Measurements from ENCODE around the gene TAMALIN.
A peak's percentile ranks its signal among the peaks of the same experiment; 100 is the strongest.

The TAMALIN gene

DNA sequence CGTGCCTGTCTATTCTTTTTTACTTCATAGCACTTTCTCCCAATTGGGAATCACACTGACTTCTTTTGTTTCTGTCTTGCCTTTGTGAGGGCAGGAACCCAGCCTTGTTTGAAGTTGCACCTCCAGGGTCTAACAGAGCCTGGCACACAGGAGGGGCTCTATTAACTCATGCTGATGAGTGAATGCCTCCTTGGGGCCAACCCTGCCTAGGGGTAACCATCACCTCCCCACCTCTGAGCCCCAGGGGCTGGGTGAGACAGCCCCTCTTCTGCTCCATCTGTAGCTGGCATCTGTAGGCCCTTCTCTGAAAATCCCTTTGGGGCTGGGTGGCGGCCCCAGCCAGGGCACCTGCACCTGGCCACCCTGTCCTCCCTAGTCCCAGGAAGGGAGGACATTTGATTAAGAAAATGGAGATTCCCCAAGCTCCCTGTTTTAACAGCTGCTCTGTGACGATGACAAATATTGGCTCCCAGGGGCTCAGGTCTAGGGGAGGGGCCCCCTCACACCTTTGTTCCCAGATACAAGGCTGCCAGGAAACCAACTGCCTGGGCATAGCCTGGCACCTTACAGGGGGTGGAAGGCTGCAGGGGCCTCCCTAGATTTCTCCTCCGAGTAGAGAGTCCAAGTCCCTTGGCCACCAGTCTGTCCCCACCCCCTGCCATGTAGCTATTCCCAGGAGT lies 11.8 kb downstream of the TAMALIN start:
- peak overlapping the region; percentile 51 for H3K27ac Mint-ChIP-seq
- no peaks in the 10 kb centered on the region for H3K27me3 Mint-ChIP-seq
- no peak overlapping the region for H3K4me3 Mint-ChIP-seq
- peaks cover 12% of the 10 kb centered on the region for H3K36me3 Mint-ChIP-seq
- H3K4me1 Mint-ChIP-seq, result peaks cover 38% of the 10 kb centered on the region
- H3K9me3 Mint-ChIP-seq, result no peaks in the 10 kb centered on the region
- no peak for ATAC-seq

- H3K36me3 Mint-ChIP-seq, result peaks cover 5% of the 10 kb centered on the region
- H3K27me3 Mint-ChIP-seq, result no peaks in the 10 kb centered on the region
- H3K4me1 Mint-ChIP-seq, result peaks cover 45% of the 10 kb centered on the region
- no peak overlapping the region for H3K4me3 Mint-ChIP-seq
- peak overlapping the region; percentile 51 for H3K27ac Mint-ChIP-seq
- no peak for ATAC-seq
- no peaks in the 10 kb centered on the region for H3K9me3 Mint-ChIP-seq
Measured at GRCh38 chr12:52019113-52019770, 12.5 kb downstream of the TAMALIN start.

DNA sequence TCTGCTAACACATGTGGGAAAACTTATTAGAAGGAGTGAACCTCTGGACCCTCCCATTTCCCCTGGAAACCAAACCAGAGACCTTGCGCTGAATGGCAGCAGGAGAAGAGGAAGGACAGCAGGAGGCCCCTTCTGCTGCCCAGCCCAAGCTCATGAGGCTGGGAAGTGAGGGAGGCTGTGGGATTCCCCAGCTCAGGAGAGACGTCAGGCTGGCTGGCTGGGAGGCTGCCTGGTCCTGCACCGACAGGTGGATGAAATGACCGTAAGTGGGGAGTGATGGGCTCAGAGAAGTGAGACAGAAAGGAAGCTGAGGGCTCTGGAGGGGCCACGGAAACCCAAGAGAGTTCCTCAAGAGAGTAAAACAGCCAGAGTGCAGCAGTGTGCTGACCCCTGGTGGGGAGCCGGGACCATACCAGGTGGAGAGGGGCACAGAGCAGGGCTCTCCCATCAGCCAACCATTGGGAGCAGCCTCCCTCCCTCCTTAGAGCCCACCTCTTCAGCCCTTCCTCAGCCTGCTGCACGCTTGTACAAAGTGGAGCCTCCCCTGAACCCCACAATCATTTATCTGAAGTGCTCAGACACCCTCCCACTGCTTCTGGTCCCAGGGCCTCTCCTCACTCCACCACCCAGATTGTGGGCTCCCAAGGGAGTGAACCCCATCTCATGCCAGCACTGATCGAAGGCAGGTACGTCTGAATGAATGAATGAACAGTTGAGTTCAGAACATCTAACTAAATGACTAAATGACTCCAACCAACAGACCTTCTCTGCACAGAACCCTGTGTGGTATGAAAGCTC lies 14.0 kb downstream of the TAMALIN start:
- H3K9me3 Mint-ChIP-seq, result no peaks in the 10 kb centered on the region
- H3K4me3 Mint-ChIP-seq, result peak overlapping the region; percentile 45
- no peaks in the 10 kb centered on the region for H3K27me3 Mint-ChIP-seq
- ATAC-seq, result peak; percentile 65
- peaks cover under 1% of the 10 kb centered on the region for H3K36me3 Mint-ChIP-seq
- H3K4me1 Mint-ChIP-seq, result peaks cover 57% of the 10 kb centered on the region
- peak overlapping the region; percentile 29 for H3K27ac Mint-ChIP-seq

- Mint-ChIP-seq H3K27me3 (no peaks in the 10 kb centered on the region), H3K9me3 (no peaks in the 10 kb centered on the region), H3K27ac (peak overlapping the region; percentile 78), H3K36me3 (no peaks in the 10 kb centered on the region), H3K4me1 (peaks cover 59% of the 10 kb centered on the region), H3K4me3 (peak overlapping the region; percentile 81)
- peak; percentile 28 for ATAC-seq
Measured at GRCh38 chr12:52022841-52023181, 16.1 kb downstream of the TAMALIN start.

- peaks cover 60% of the 10 kb centered on the region for H3K4me1 Mint-ChIP-seq
- no peaks in the 10 kb centered on the region for H3K36me3 Mint-ChIP-seq
- H3K4me3 Mint-ChIP-seq, result peak overlapping the region; percentile 81
- H3K27ac Mint-ChIP-seq, result peak overlapping the region; percentile 78
- no peaks in the 10 kb centered on the region for H3K9me3 Mint-ChIP-seq
- H3K27me3 Mint-ChIP-seq, result no peaks in the 10 kb centered on the region
- ATAC-seq, result peak; percentile 83
Measured at GRCh38 chr12:52023182-52023975, 16.6 kb downstream of the TAMALIN start.

GRCh38 chr12:52023976-52024688 lies 17.4 kb downstream of the TAMALIN start:
- Mint-ChIP-seq H3K4me1 (peaks cover 60% of the 10 kb centered on the region), H3K4me3 (peak overlapping the region; percentile 81), H3K36me3 (no peaks in the 10 kb centered on the region), H3K9me3 (no peaks in the 10 kb centered on the region), H3K27me3 (no peaks in the 10 kb centered on the region), H3K27ac (peak overlapping the region; percentile 78)
- ATAC-seq, result no peak

DNA sequence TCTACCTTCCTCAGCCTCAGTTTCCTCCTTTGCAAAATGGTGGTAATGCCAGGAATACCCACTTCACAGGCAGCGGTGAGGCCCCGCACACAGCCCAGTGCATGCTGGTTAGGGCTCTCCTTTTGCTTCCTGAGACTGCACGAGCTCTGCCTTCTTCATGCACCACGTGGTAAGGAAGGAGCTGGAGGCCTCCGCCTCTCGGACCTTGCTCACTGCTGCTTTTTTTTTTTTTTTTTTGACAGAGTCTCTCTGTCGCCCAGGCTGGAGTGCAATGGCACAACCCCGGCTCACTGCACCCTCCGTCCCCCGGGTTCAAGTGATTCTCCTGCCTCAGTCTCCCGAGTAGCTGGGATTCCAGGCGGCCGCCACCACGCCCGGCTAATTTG lies 18.1 kb downstream of the TAMALIN start:
- peaks cover 62% of the 10 kb centered on the region for H3K4me1 Mint-ChIP-seq
- no peaks in the 10 kb centered on the region for H3K36me3 Mint-ChIP-seq
- H3K27me3 Mint-ChIP-seq, result no peaks in the 10 kb centered on the region

GRCh38 chr12:52026263-52026662 lies 19.5 kb downstream of the TAMALIN start:
- Mint-ChIP-seq H3K27me3 (no peaks in the 10 kb centered on the region), H3K9me3 (no peaks in the 10 kb centered on the region), H3K4me3 (no peak overlapping the region), H3K36me3 (no peaks in the 10 kb centered on the region), H3K4me1 (peaks cover 51% of the 10 kb centered on the region), H3K27ac (peak overlapping the region; percentile 78)
- no peak for ATAC-seq

More for the DNA sequence above, 18.1 kb downstream of the TAMALIN start:
- ATAC-seq, result no peak
- no peaks in the 10 kb centered on the region for H3K9me3 Mint-ChIP-seq
- no peak overlapping the region for H3K4me3 Mint-ChIP-seq
- peak overlapping the region; percentile 78 for H3K27ac Mint-ChIP-seq

GRCh38 chr12:52027085-52027843 lies 20.5 kb downstream of the TAMALIN start:
- H3K4me3 Mint-ChIP-seq, result no peak overlapping the region
- no peak for ATAC-seq
- H3K4me1 Mint-ChIP-seq, result peaks cover 54% of the 10 kb centered on the region
- H3K36me3 Mint-ChIP-seq, result no peaks in the 10 kb centered on the region
- no peaks in the 10 kb centered on the region for H3K9me3 Mint-ChIP-seq
- no peak overlapping the region for H3K27ac Mint-ChIP-seq
- H3K27me3 Mint-ChIP-seq, result no peaks in the 10 kb centered on the region

DNA sequence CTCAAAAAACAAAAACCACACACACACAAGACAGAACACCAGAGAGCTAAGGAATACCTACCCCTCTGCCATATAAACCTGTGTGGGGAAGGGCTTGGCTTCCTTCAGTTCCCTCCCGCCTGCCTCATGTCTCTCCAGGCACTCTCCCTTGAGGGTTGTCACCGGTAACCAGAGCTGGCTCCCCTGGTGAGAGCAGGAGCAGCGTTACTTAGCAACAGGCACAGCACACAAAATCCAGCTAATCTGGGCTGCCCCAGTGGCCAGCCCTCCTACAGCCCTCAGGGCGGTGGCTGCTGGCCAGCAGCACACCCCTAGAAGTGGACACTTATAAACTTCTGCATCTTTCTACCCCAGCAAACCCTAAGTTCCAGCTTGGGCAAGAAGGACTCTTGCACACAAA lies 22.9 kb downstream of the TAMALIN start:
- ATAC-seq, result no peak
- Mint-ChIP-seq H3K36me3 (no peaks in the 10 kb centered on the region), H3K4me1 (peaks cover 55% of the 10 kb centered on the region), H3K27me3 (no peaks in the 10 kb centered on the region), H3K9me3 (no peaks in the 10 kb centered on the region), H3K27ac (peak overlapping the region; percentile 36), H3K4me3 (no peak overlapping the region)

DNA sequence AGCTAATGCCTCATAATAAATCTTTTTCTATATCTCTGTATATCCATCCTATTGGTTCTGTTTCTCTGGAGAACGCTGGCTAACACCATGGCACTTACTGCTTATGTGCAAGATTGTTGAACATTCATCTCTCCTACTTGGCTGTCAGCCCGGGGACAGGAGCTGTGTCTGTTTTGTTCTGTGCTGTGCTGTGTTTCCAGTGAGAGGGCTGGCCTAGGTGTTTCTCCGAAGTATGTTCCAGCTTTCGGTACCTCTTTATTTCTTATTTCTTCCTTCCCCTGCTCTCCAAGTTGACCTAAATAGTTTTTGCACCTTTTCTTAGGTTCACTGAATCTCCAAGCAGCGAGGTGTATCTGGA lies 25.7 kb downstream of the TAMALIN start:
- H3K4me1 Mint-ChIP-seq, result peaks cover 50% of the 10 kb centered on the region

DNA sequence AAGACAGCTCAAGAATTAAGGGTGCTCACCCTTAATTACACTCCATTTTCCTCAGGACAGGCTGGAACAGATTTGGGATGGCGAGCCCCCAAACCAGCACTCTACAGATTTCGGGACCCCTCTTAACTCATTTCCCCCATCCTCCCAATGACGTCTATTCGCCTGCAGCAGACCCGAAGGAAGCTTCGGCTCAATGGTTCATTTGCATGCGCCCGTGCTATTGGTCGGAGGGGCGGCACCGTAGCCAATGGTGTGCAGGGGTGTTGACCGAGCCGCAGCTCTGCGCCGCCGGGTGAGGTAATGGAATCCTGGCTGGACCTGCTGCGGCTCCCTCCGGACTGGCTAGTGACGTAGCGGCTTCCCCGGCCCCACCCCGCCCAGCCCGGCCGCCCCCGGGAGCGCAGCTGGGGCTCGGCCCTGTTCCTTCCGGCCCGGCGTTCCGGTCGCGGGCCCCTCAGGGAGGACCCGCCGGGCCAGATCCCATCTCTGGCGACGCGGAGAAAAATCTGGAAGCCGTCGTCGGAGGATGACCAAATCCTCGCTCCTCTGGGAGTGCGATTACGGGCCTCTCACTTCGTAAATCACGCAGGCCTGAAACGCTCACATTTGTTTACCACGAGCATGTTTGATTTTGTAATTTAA lies 26.2 kb downstream of the TAMALIN start:
- Mint-ChIP-seq H3K27me3 (no peaks in the 10 kb centered on the region), H3K9me3 (no peaks in the 10 kb centered on the region), H3K27ac (peak overlapping the region; percentile 88), H3K36me3 (no peaks in the 10 kb centered on the region), H3K4me3 (peak overlapping the region; percentile 75), H3K4me1 (peaks cover 49% of the 10 kb centered on the region)
- peak; percentile 95 for ATAC-seq

More for the DNA sequence above, 25.7 kb downstream of the TAMALIN start:
- no peaks in the 10 kb centered on the region for H3K27me3 Mint-ChIP-seq
- no peak for ATAC-seq
- no peaks in the 10 kb centered on the region for H3K36me3 Mint-ChIP-seq
- peak overlapping the region; percentile 53 for H3K4me3 Mint-ChIP-seq
- peak overlapping the region; percentile 88 for H3K27ac Mint-ChIP-seq
- H3K9me3 Mint-ChIP-seq, result no peaks in the 10 kb centered on the region

DNA sequence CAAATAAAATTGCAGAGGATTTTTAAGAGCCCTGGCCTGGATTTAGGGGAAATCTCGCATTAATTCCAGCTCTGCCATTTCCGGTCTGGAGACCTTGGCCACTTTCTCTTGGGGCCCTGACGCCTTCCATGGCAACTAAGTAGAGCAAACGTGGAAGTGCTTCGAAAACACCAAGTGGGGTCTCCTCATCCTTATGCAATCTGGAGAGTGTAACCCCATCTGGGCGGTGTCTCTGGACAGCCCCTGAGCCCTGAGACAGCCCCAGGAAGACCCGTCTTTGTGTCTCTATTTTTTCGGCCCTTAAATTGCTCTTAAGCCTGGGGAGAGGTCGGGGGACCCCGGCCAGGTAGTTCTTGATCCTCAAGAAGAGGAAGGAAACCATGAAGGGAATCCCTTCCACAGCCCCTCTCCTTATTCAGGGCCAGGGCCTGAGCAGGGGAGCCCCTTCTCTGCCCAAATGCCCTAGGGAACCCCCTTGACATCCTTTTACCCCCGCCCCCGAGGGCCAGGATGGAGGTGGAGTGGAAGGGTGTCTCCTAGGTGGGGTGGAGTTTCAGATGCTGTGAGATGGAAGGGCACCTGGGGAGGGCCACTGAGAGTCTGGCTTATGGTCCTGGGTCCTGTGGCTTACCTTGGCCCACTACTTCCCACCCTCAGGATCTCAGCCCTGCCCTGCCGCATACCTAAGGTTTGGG lies 26.8 kb downstream of the TAMALIN start:
- peak overlapping the region; percentile 88 for H3K27ac Mint-ChIP-seq
- peak overlapping the region; percentile 75 for H3K4me3 Mint-ChIP-seq
- H3K36me3 Mint-ChIP-seq, result no peaks in the 10 kb centered on the region
- no peaks in the 10 kb centered on the region for H3K27me3 Mint-ChIP-seq
- peaks cover 55% of the 10 kb centered on the region for H3K4me1 Mint-ChIP-seq
- H3K9me3 Mint-ChIP-seq, result no peaks in the 10 kb centered on the region
- no peak for ATAC-seq

Data from stimulated activated memory B cell treated with anti-CD40 and anti-IgM and Interleukin-4, amounts not matched to agents 10 μg/mL and 1 μg/mL and 100 μg/mL, for 72 hours (primary cell).